Stimulated activated CD8-positive, alpha-beta memory T cell treated with anti-CD3 and anti-CD28 coated beads, Interleukin-7, amount 100 ng/mL, for 24 hours (primary cell): ENCODE measurements around the gene EFNA5.

ENCODE experiments used
- DNase-seq: peaks from one replicate; pipeline ENCODE4 v3.0.0-alpha.2; 2020; ENCODE audit warnings: low read depth

The EFNA5 gene

DNA sequence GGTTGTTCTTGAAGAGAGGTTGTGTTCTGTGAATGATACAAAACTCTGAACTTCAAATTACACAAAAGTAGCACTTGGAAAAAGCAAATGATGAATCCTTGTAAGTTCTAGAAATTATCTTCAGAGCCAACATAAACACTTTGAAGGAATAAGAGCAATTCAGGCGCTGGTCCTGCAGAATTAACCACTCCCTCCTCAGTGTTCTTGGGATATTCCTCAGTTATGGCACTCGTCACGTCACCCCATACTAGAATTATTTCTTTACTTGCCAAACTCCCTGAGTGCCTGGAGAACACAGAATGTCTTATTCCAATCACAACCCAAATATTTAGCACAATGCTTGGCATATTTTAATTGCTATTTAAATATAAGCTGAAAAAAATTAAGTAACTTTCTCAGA lies 126.3 kb downstream of the EFNA5 start:
- DNase-seq: no peak

DNA sequence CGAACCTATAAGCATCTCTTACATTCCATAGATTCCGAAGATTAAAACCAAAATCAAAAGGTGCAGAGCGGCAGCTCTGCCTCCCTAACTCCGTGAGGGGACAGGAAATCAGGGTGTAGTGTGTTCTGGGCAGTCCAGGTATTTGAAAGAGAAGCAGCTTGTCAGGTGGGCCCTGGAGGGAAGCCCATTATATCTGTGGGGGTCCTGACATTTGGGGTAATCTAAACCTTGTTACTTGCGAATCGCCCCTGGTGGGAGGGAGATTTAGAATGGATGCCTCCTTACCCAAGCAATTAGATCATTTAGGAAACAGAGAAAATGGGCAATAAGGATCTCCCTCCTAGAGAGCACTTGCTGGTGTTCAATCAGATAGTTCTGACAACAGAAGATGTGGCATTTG lies 126.9 kb downstream of the EFNA5 start:
- DNase-seq: no peak

DNA sequence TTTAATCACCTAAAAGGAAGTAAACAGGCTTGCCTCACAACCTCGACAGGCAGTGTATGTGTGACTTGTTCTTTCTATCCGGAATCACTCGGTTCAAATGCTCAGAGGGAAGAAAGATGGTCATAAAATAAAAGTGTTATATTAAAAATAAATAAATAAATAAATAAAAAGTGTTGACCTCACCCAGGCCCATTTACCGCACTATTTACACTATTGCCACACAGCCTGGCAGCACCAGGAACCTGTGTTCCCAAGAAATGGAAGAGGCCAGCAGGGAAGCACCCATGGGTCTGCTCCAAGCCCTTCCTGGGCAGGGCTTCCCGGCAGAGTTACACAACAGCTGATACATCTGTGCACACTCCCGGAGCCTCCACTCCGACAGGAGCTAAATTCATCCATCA lies 127.9 kb downstream of the EFNA5 start:
- no peak for DNase-seq

DNA sequence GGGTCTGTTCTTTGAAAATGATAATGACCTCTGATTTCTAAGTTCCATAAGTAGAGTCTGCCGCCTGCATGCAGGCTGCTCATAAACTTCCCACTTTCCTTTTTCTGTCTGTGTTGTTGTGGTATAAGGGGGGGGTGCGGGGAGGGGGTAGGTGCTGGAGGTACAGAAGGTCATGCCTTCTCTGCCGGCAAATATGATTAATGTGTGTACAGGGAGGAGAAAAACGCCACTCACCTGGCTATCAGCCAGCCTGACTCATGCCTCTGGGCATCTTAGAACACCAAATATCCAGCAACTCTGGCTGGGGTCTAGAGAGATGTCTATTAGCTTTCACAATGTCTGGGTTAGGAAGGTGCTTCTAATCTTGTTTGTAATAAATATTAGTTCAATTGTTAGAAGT lies 128.3 kb downstream of the EFNA5 start:
- DNase-seq: no peak

DNA sequence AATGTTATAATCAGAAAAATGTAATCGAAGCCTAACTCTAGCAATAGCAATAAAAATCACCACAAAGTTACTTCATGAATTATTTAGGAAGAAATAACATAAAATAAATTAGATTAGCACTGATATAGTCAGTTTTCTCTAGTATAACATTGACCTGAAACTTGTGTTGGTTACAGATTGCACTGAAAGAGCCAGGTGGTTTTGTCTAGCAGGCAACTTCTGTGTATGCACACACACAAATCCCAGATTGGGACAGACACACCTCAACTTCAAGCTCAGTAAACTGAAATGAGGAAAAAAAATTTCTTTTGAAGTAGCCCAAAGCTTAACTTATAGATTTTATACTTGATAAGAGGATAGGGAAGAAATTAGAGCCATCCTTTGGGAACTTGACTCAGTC lies 129.3 kb downstream of the EFNA5 start:
- no peak for DNase-seq

DNA sequence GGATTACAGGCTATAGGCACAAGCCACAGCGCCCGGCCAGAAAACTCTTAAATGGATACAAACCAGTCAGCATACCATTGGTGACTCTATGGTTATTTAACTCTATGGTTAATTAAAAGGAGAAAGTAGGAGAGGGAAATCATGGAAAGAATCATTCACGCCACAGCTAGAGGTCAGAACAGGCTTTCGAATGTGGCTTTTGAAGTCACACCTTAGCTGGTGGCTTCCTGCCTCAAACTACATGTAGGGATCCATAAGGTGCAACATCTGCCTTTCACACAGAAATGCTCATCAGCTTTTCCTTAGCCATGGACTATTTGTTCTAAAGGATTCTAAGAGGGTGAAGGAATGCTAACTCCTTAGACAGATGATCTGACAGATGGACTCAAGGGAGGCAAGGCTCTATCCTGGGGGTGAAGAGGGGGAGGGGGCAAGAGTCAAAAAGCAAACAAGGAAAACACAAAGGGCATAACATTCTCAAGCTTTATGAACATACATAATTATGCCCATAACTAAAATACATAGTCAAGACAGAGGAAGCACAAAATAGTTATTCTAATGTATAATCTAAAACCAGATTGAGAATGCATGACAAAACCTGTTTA lies 130.9 kb downstream of the EFNA5 start:
- DNase-seq: no peak

DNA sequence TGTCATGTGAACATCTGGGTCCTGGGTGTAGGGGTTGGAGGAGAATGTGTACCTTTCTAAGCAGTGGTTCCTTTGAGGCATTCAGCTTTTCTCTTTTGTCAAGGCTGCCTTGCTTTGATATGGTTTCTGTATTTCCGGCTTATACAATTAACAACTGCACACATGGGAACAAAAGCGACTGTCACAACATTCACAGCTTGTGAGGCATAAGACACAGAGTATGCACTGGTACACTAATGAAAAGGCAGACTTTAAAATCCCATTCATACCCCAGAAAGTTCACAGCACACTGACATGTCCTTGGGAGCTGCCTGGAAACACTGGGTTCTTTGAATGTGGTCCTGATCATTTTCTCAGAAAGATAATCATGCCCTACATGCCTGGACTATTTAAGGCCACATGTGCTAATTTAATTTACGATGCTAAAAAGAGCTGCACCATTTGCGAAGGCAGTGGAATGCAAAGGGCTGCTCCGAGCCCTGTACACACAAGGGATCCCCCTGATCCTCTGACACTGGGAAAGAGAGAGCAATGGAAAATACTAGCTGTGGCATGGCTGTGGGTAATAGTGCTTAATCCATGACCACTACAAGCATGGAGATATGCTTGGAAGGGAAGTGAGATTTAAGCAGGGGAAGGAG lies 131.8 kb downstream of the EFNA5 start:
- DNase-seq: no peak

DNA sequence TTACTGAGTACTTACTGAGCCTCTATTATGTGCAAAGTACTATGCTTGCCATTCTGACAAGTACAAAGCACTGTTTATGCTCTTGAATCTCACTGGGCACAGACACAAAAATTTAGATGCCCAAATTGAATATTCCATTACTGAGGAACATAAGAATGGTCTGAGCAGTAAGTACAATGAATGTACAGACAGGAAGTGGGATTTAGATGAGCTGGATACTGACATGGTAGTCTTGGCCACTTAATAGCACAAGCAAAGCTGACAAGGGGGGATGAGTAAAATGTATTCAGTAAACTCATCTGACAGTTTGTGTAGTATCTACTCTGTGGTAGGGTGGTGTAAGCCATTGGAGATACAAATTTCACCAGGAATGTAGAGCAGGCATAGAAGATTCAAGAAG lies 132.4 kb downstream of the EFNA5 start:
- DNase-seq: no peak

DNA sequence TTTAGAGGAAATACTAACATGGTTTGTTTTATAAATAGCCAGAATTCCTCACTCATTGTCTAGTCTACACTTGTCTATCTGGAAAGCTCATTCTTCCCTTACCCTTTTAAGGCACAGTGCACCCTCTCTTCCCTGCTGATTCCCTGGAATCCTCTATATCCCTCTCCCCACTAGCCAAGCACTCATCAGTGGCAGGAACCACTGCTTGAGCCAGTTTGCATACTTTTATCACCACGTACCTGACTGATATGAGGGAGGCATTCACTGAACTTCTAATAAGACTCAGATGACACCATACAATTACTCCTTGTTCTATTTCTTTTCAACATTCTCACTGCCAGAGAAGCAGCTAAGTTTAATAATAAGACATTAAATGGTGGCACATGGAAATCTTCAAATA lies 134.9 kb downstream of the EFNA5 start:
- DNase-seq: no peak

DNA sequence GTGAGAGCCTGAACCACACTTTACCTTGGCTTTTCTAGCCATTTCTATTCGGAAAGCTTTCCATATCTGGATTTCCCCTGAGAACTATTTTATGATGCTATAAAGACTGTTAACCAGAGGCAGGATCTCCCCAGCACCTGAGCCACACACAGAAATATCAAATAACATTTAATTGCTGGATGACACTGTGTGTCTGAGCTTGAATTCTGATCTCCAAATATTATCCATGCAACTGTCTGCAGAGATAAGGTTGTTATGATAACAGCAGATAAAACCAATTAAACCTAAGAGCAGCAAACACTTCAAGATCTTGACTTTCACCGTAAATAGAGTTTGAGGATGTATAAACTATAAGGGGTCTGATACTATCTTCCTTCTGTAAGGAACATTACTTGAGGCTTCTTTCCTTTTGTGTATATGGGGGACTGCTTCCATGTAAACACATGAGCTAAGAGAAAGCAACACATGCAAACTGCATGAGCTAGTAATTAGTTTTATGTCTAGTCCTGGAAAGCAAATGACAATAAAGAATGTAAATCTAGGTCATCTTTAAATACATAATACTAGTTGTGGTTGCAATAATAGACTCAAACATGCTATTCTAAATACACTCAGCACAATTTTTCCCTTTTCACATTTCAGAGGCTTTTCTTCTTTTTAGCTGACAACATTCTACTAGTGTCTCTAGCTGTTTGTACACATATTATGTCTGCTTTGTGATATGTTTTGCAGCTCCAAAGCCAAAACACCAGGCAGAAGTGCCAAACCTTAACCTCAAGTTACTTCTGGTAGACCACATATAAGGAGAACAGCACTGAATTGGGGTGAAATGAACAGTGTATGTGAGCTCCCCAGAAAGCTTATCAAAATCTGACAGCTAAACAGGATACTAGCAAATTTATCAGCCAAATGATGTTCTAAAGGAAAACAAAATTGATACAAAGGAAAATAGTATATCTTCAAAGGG lies 136.5 kb downstream of the EFNA5 start:
- no peak for DNase-seq

DNA sequence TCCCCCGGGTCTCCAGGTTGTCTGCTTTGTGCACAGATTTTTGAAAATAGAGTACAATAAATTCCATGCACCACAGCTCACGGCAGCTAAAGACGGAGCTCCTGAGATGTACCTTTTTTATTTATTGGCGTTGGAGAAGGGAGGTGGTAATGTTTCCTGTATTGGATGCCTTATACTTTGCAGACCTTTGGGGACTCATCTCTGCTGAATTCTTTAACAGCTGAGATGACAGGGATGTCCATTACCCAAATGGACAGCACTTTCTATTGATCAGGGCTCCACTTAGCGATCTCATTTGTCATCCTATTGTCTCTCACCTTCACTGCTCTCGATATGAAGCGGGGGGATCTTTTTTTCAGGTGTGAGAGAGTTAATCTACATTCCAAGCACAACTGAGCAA lies 137.8 kb downstream of the EFNA5 start:
- no peak for DNase-seq

DNA sequence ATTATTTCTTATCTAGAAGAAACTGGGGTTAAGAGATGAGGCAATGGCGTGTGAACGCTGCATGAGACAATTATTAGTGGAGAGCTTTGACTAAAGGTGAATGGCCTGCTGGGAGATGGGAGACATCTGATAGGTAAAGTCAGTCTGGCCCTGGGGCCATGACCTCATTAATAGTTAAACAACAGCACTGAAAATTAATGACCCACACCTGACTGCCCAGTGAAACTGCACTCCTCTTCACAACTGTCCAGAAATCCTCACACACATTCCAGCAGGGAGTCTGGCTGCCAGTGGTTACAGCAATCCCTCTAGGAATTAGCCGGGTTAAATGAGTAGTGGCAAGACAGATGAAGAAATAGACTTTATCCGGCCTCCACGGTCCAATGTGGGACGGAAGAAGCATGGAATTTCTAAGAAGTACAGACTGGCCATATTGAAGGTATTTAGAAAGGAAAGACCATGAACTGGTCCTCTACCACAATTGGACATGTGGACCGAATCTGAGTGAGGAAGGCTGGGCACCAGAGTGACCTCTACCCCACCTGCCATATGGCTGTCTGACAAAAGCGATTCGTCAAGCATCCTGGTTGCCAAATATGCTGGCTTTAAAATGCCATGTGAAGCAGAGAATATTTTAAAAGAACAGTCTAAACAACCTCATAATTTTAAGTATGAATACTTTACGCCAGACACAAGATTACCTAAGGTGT lies 138.4 kb downstream of the EFNA5 start:
- no peak for DNase-seq

DNA sequence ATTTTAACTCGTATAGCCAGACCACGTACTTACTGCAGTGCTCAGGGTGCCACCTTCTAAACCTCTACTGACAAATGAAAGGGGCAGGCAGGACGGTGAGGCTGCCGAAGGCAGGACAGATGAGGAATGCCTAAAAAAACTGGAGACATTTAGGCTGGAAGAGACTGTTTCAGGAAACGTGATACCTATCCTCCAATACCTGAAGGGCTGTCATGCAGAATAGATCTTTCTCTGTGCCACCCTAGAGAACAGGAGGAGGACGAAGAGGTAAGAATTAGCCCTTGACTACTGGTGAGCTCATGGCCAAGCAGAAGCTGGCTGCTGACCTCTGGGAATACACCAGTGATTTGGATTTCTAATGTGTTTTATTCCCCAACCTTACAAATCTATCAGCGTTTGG lies 139.4 kb downstream of the EFNA5 start:
- DNase-seq: no peak

DNA sequence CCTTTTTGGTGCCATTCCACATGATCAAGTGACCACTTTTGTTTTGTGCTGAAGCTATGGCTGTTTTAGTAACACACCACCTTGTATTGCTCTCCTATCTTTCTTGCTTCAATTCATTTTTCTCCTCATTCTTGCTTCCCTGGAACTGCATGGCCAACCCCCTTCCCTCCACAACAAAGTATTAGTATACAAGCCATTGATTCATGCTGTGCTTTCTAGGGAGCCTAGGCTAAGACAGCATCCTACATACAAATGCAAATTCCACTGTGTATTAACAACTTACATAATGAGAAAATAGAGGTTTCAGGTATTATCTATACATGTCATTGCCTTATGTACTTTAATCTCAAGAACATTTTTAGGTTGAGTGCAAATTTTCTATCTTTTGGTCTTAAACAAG lies 141.1 kb downstream of the EFNA5 start:
- DNase-seq: no peak

DNA sequence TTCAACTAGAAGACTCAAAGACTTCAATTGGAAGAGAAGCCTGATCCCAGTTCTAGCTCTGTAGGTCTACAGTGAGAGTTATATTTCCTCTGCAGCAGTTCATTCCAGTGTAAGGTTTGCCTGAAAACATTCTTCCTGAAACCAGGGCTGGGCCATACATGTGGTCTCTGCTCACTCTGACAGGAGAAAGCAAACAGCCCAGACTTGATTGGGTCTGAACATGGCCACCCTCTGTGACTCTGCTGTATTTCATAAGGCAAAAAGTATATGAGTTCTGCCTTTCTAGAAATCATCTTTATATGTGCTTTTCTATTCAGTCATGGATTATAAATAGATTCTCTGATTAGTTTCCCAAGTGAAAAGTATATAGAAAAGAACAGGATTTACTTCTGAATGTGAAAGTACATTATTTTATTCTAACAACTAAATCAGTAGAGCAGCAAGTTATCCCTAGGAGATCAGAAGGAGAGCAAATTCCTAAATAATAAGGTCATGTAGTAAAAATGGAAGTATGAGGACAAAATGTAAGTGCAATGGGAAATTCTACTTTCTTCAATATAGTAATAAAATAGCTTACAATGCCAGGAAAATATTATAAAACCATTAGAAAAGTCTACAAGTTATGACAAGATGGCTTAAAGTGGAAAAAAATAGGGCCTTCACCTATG lies 144.3 kb downstream of the EFNA5 start:
- DNase-seq: no peak

DNA sequence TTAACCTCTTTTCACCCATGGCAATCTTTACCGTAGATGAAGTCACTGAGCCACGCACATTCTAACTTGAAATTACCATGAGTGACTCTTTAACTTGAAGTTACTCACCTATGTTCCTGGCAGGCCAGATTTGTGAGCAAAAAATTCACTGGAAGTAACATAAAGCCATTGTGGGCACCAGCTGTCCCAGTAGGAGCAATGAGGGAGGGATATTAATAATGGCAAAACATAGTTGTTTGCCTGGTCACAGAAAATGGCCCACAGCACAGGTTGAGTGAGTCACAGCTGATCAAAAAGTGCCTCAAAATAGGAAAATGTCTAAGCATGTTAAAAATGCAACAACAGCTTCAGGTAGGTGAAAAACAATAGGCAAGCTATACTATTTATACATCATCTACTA lies 146.6 kb downstream of the EFNA5 start:
- no peak for DNase-seq

DNA sequence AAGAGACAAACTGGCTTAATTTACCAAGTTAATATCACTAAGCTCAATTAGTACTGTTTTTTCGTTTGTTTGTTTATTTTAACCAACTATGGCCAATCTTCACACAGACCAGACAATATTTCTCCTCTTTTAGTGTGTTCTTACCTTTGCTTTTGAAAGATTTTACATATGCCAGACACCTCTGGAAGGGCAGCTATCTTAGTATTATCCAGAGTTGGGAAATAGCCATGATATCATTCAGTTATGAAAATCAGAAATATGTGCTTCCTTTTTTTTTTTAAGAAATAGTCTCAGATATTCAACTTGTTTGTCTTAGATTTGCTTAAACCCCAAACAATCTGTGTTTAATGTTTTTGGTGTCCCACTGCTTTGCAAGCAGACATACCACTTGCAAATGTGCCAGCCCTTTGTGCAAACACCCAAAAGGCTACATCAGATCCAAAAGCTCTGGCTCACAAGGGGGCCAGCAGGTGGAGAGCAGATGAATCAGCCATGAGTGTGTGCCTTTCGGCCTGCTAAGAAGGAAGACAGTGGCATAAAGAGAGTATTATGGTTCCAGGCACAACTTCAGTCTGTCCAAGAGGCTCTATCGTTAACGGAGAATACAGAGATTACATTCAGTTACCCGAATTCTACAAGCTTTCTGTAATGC lies 147.6 kb downstream of the EFNA5 start:
- DNase-seq: no peak

DNA sequence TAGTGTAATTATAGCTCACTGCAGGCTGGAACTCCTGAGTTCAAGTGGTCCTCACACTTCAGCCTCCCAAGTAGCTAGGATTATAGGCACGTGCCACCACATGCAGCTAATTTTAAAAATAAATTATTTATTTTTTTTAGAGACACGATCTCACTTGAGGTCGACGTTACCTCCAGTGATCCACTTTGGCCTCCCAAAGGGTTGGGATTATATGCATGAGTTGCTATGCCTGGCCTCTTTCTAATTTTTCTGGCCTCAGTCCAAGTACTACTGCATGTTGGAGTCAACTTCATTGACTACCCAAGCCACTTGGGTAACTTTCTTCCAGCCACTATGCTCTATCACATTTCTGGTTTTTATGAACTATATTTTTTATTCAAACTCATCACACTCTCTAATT lies 148.3 kb downstream of the EFNA5 start:
- no peak for DNase-seq

DNA sequence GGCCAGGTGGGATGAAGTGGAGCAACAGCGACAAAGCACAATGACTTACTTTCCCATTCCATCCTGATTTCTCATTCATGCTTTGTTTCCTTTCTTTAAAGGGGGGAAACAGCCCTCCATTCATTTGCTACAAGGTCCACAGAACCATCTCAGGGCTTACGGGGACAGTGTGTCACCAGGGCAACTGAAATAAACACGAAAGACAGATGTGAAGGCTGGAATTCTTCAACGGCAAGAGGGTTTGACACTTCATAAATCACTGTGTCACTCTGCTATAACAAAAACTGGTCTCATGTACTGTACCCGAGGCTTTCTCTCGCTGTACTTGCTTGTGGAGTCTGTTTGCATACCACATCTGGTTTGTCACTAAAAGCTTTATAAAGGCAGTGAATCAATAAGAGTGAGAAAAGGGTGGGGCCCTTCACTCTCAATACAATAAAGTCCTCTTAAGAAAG lies 150.8 kb downstream of the EFNA5 start:
- no peak for DNase-seq

DNA sequence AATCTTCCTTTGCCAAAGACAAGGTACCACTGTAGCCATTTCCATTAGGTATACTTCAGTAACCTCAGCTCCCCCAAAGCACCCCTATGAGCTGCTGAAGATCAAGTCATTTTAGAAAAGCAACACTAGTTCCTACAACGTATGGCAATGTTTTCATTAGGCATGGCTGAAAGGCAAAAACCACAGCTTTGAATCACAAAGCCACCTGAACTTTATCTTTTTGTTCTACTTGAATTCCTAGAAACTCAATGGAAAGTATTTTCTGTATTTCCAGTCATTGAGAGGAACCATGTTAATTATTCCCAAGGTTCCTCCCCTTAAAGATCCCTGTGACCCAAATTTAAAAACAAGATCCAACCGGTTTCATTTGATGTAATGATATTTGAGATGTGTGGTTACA lies 152.1 kb downstream of the EFNA5 start:
- no peak for DNase-seq

DNA sequence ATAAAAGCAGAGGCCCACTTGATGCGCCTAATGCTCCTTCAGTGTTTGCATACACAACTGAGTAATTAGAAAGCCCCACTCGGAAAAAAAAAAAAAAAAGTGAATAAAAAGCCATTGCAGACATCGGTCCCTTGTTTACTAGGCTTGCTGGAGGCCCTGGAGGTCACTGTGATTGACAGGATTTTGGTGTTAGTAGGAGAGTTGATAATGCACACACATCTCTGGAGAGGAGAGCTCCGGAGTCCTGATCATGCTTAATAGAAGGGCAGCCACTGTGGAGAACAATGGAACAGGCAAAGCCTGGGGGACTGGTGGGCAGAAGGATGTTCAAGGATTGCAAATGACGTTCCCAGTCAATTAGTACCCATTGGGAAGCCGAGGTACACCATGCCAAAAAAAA lies 152.5 kb downstream of the EFNA5 start:
- no peak for DNase-seq
